ENCODE data around the gene MUC13. TPM values are rescaled to one million over a fixed set of nuclear protein-coding genes. Genes with fewer than 3 reads are reported as not detected.

MUC13 gene, protein sequence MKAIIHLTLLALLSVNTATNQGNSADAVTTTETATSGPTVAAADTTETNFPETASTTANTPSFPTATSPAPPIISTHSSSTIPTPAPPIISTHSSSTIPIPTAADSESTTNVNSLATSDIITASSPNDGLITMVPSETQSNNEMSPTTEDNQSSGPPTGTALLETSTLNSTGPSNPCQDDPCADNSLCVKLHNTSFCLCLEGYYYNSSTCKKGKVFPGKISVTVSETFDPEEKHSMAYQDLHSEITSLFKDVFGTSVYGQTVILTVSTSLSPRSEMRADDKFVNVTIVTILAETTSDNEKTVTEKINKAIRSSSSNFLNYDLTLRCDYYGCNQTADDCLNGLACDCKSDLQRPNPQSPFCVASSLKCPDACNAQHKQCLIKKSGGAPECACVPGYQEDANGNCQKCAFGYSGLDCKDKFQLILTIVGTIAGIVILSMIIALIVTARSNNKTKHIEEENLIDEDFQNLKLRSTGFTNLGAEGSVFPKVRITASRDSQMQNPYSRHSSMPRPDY
- not detected for total RNA-seq
- long read RNA-seq, result 0 reads

DNA sequence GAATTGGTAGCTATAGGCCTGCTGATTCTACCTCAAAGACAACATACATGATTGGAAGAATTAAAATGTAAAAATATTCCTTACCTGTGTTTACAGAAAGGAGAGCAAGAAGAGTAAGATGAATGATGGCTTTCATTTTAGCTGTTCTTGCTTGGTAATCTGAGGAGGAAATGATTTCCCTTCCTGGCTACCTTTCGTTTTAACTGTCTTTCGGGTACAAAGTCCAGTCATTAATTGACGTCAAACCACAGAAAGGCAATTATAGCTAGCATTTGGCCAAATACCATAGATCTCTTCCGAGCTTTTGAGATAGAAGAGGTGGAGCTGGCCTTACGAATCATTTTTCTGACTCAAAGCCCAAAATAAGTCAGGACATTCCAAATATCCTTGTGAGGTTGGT, at the start of gene MUC13:
TSS of gene MUC13 (minus strand) at position 175 of the 400 bp plus-strand sequence. CDS start at position 136, 39 bp downstream.
- no peak within 1 kb of the TSS for H3K4me3 ChIP-seq
- intact Hi-C loops (cut with DNase I), result loop anchor here (10.0 kb wide), 2 partner anchors 230 to 500 kb away; no protein-coding TSS in a partner anchor
- no peaks in the 10 kb centered on the region for H3K4me1 ChIP-seq
- H3K9me3 ChIP-seq, result no peaks in the 10 kb centered on the region
- TF ChIP-seq, protein P1, sequence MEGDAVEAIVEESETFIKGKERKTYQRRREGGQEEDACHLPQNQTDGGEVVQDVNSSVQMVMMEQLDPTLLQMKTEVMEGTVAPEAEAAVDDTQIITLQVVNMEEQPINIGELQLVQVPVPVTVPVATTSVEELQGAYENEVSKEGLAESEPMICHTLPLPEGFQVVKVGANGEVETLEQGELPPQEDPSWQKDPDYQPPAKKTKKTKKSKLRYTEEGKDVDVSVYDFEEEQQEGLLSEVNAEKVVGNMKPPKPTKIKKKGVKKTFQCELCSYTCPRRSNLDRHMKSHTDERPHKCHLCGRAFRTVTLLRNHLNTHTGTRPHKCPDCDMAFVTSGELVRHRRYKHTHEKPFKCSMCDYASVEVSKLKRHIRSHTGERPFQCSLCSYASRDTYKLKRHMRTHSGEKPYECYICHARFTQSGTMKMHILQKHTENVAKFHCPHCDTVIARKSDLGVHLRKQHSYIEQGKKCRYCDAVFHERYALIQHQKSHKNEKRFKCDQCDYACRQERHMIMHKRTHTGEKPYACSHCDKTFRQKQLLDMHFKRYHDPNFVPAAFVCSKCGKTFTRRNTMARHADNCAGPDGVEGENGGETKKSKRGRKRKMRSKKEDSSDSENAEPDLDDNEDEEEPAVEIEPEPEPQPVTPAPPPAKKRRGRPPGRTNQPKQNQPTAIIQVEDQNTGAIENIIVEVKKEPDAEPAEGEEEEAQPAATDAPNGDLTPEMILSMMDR (IDR thresholded peaks at IDR 0.05), result no peak
- H3K36me3 ChIP-seq, result no peaks in the 10 kb centered on the region
- ATAC-seq (no peak), DNase-seq (no peak)
- H3K27me3 ChIP-seq, result no peaks in the 10 kb centered on the region
- H3K27ac ChIP-seq, result no peak within 1 kb of the TSS

DNA sequence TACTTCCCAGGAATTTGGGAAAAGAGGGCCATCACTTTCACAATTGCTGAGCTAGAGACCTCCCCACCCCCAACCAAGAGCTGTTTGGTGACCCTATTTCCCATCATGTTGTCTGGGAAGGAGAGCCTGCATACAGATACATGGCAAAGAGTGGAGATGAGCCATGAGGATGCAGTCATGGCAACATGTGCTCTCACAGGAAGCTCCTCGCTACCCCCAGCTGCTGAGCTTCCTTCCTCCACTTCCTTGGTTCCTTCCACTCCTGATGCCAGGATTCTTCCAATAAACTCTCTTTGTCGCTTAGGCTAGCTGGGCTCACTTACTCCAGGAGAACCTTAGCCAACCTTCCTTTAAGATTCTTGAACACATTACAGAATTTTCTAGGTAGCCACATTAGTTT, 48.3 kb upstream of the MUC13 start:
- DNase-seq (no peak), ATAC-seq (peak; percentile 10)
- Histone ChIP-seq H3K36me3 (peaks cover 15% of the 10 kb centered on the region), H3K4me3 (no peak overlapping the region), H3K27me3 (no peaks in the 10 kb centered on the region), H3K27ac (no peak overlapping the region), H3K9me3 (no peaks in the 10 kb centered on the region), H3K4me1 (peaks cover 31% of the 10 kb centered on the region)
- TF ChIP-seq, protein P1 (IDR thresholded peaks at IDR 0.05), result no peak
- intact Hi-C loops (cut with DNase I), result no loop called here

DNA sequence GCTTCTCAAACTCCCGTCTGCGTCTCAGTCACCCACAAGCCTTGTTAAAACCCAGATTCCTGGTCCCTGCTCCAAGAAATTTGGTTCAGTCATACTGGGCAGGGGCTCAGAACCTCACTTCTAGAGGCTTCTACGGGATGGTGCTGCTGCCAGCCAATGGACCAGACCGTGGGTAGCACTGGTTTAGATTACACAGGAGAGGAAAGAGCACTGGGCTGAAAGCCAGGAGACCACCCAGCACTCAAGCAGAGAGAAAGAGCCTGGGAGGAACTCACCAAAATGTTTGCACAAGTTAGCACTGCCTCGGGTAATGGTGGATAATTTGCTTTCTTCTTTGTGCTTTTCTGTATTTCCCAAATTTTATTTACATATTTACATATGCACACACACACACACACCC, 46.9 kb upstream of the MUC13 start:
- TF ChIP-seq, protein P1 (IDR thresholded peaks at IDR 0.05), result no peak
- Histone ChIP-seq H3K4me3 (no peak overlapping the region), H3K36me3 (peaks cover 29% of the 10 kb centered on the region), H3K27me3 (no peaks in the 10 kb centered on the region), H3K27ac (no peak overlapping the region), H3K9me3 (no peaks in the 10 kb centered on the region), H3K4me1 (peaks cover 31% of the 10 kb centered on the region)
- DNase-seq (no peak), ATAC-seq (no peak)
- intact Hi-C loops (cut with DNase I), result no loop called here

DNA sequence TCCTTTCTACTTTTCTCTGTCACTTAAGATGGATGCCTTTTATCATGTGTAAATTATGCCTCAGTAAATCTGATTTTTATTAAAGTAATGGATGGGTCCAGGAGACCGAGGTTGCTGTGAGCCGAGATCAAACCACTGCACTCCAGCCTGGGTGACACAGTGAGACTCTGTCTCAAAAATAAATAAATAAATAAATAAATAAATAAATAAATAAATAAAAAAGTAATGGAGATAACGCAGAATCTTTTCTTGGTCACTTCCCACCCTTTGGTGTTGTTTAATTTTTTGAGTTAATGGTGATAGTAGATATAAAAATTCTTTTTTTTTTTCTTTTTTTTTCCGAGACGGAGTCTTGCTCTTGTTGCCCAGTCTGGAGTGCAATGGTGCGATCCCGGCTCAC, 44.1 kb upstream of the MUC13 start:
- DNase-seq, result no peak
- intact Hi-C loops (cut with DNase I), result no loop called here
- H3K27me3 ChIP-seq, result no peaks in the 10 kb centered on the region
- no peak overlapping the region for H3K4me3 ChIP-seq
- no peak for ATAC-seq
- no peak overlapping the region for H3K27ac ChIP-seq
- TF ChIP-seq, protein P1 (IDR thresholded peaks at IDR 0.05), result no peak
- H3K9me3 ChIP-seq, result no peaks in the 10 kb centered on the region
- H3K4me1 ChIP-seq, result peaks cover 4% of the 10 kb centered on the region
- peaks cover 43% of the 10 kb centered on the region for H3K36me3 ChIP-seq

DNA sequence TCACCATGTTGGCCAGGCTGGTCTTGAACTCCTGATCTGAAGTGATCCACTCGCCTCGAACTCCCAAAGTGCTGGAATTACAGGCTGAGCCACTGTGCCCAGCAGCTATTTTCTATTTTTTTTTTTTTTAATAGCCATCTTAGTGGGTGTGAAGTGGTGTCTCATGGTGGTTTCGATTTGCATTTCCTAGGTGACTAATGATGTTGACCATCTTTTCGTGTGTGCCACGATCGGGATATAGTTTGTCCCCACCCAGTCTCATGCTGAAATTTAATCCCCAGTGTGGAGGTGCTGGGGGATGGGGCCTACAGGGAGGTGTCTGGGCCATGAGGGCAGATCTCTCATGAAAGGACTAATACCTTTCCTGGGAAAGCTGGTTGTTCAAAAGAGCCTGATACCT, 41.8 kb upstream of the MUC13 start:
- Histone ChIP-seq H3K36me3 (peaks cover 63% of the 10 kb centered on the region), H3K9me3 (no peaks in the 10 kb centered on the region), H3K27ac (no peak overlapping the region), H3K4me1 (no peaks in the 10 kb centered on the region), H3K27me3 (no peaks in the 10 kb centered on the region), H3K4me3 (no peak overlapping the region)
- TF ChIP-seq, protein P1 (IDR thresholded peaks at IDR 0.05), result no peak
- DNase-seq, result no peak
- no peak for ATAC-seq
- intact Hi-C loops (cut with DNase I), result no loop called here

Data from upper lobe of right lung (tissue), 1 donor.